Measurements from ENCODE around the gene LY9. TPM values are rescaled to one million over a fixed set of nuclear protein-coding genes. Genes with fewer than 3 reads are reported as not detected.

The LY9 gene
- total RNA-seq, 1 experiment from 2014 or later: 6.9 TPM

DNA sequence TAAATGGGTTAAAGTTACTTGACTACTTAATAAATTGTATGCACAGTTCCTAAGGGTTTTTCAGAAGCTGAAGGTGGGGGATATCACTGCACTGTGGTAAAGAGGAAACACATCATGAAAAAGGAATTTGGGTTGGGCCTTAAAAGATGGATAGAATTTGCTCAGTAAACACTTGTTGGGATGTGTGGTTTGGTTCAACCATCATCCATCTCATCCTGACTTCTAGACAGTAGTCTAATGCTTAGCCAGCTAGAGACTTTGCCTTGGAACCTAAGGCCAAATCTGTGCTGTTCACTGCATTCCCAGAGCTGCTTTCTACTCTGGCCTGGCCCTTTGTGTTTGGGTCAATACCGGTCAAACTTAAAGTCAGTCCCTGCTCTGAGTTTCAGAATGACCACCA is 30.6 kb downstream of the LY9 start:
- no peaks in the 10 kb centered on the region for H3K79me2 ChIP-seq (ENCODE audit: low read depth)
- H3K9me3 ChIP-seq (ENCODE audit: insufficient read depth, low read depth): no peaks in the 10 kb centered on the region
- H3K27ac ChIP-seq: peak overlapping the region; percentile 81
- H4K20me1 ChIP-seq (ENCODE audit: insufficient read depth): no peaks in the 10 kb centered on the region
- peaks cover 20% of the 10 kb centered on the region; the same call in 1 of the 2 replicates for H3F3A ChIP-seq (ENCODE audit: insufficient read depth, low read depth)
- no TSS peak for BruUV-seq (replicated peaks)
- ChIA-PET POLR2A (ENCODE audit: unreplicated experiment) (interaction anchor here (1.0 kb wide), 1 partner anchor 45 kb away, joined by 3 read pairs; no protein-coding TSS in a partner anchor), CTCF (interaction anchor here (0.9 to 1.3 kb wide), 3 partner anchors 11 to 49 kb away, joined by 3 to 6 read pairs (median 4); no protein-coding TSS in a partner anchor)
- no peak overlapping the region for H3K4me3 ChIP-seq
- H2AFZ ChIP-seq: no peak overlapping the region
- no peaks in the 10 kb centered on the region for H3K27me3 ChIP-seq (ENCODE audit: insufficient read depth, low read depth)
- H3K36me3 ChIP-seq (ENCODE audit: low read depth): no peaks in the 10 kb centered on the region
- peaks cover 34% of the 10 kb centered on the region for H3K4me1 ChIP-seq (replicated peaks; ENCODE audit: insufficient read depth)
- intact Hi-C loops (cut with micrococcal nuclease; ENCODE audit: unreplicated experiment): loop anchor here (1.0 to 2.0 kb wide), 3 partner anchors 13 to 78 kb away; no protein-coding TSS in a partner anchor
- TF ChIP-seq, protein P1, sequence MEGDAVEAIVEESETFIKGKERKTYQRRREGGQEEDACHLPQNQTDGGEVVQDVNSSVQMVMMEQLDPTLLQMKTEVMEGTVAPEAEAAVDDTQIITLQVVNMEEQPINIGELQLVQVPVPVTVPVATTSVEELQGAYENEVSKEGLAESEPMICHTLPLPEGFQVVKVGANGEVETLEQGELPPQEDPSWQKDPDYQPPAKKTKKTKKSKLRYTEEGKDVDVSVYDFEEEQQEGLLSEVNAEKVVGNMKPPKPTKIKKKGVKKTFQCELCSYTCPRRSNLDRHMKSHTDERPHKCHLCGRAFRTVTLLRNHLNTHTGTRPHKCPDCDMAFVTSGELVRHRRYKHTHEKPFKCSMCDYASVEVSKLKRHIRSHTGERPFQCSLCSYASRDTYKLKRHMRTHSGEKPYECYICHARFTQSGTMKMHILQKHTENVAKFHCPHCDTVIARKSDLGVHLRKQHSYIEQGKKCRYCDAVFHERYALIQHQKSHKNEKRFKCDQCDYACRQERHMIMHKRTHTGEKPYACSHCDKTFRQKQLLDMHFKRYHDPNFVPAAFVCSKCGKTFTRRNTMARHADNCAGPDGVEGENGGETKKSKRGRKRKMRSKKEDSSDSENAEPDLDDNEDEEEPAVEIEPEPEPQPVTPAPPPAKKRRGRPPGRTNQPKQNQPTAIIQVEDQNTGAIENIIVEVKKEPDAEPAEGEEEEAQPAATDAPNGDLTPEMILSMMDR (conservative IDR thresholded peaks at IDR 0.05): no peak
- TF ChIP-seq EZH2 (IDR thresholded peaks at IDR 0.05; ENCODE audit: low read depth): no peak
- peak; percentile 35 to 89 for DNase-seq
- no peaks in the 10 kb centered on the region for H3K9me2 ChIP-seq (ENCODE audit: insufficient read depth)
- peak overlapping the region; percentile 67 for H3K4me2 ChIP-seq

DNA sequence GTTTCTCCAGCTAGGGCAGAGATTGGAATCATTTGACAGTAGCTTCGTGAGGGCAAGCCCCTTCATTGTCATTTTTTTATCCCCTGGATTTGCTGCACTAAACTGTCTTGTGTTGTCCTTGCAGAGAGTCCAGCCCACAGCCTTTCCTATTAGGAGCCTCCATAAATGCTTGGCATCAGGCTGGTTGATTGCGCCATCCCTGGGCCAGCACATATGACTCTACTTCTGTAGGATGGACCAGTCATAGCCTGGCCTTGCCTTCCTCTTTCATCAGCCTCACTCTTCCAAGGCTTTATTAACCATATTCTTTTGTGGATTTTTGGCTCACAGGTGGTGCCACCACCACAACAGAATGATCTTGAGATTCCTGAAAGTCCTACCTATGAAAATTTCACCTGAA is 31.4 kb downstream of the LY9 start:
- BruUV-seq (replicated peaks): no TSS peak
- Histone ChIP-seq H3K9me3 (ENCODE audit: insufficient read depth, low read depth) (no peaks in the 10 kb centered on the region), H3K4me3 (no peak overlapping the region), H3K4me2 (peak overlapping the region; percentile 67), H4K20me1 (ENCODE audit: insufficient read depth) (no peaks in the 10 kb centered on the region), H3F3A (ENCODE audit: insufficient read depth, low read depth) (peaks cover 20% of the 10 kb centered on the region; the same call in 1 of the 2 replicates), H3K9me2 (ENCODE audit: insufficient read depth) (no peaks in the 10 kb centered on the region), H3K27ac (peak overlapping the region; percentile 81), H3K79me2 (ENCODE audit: low read depth) (no peaks in the 10 kb centered on the region), H3K36me3 (ENCODE audit: low read depth) (no peaks in the 10 kb centered on the region), H3K4me1 (replicated peaks; ENCODE audit: insufficient read depth) (peaks cover 34% of the 10 kb centered on the region), H2AFZ (no peak overlapping the region), H3K27me3 (ENCODE audit: insufficient read depth, low read depth) (no peaks in the 10 kb centered on the region)
- CTCF ChIA-PET: interaction anchor here (1.0 to 1.3 kb wide), 2 partner anchors 10 to 50 kb away, joined by 3 to 6 read pairs; no protein-coding TSS in a partner anchor
- no peak for DNase-seq
- TF ChIP-seq, protein P1 (conservative IDR thresholded peaks at IDR 0.05): no peak
- TF ChIP-seq EZH2 (IDR thresholded peaks at IDR 0.05; ENCODE audit: low read depth): no peak
- intact Hi-C loops (cut with micrococcal nuclease; ENCODE audit: unreplicated experiment): loop anchor here (2.0 kb wide), 1 partner anchor 47 kb away; no protein-coding TSS in a partner anchor
- POLR2A ChIA-PET (ENCODE audit: unreplicated experiment): no interaction called here

- no peak for TF ChIP-seq EZH2 (IDR thresholded peaks at IDR 0.05; ENCODE audit: low read depth)
- TF ChIP-seq, protein P1 (conservative IDR thresholded peaks at IDR 0.05): no peak
- intact Hi-C loops (cut with micrococcal nuclease; ENCODE audit: unreplicated experiment): loop anchor here (1.0 kb wide), 2 partner anchors 48 to 81 kb away; no protein-coding TSS in a partner anchor
- no peaks in the 10 kb centered on the region for H3K79me2 ChIP-seq (ENCODE audit: low read depth)
- no peaks in the 10 kb centered on the region for H3K9me2 ChIP-seq (ENCODE audit: insufficient read depth)
- H3K4me1 ChIP-seq (replicated peaks; ENCODE audit: insufficient read depth): peaks cover 34% of the 10 kb centered on the region
- ChIA-PET POLR2A (ENCODE audit: unreplicated experiment) (no interaction called here), CTCF (no interaction called here)
- H3F3A ChIP-seq (ENCODE audit: insufficient read depth, low read depth): peaks cover 20% of the 10 kb centered on the region; the same call in 1 of the 2 replicates
- BruUV-seq (replicated peaks): no TSS peak
- H3K27me3 ChIP-seq (ENCODE audit: insufficient read depth, low read depth): no peaks in the 10 kb centered on the region
- H3K9me3 ChIP-seq (ENCODE audit: insufficient read depth, low read depth): no peaks in the 10 kb centered on the region
- H3K36me3 ChIP-seq (ENCODE audit: low read depth): no peaks in the 10 kb centered on the region
- no peak overlapping the region for H3K4me2 ChIP-seq
- no peak overlapping the region for H3K27ac ChIP-seq
- H4K20me1 ChIP-seq (ENCODE audit: insufficient read depth): no peaks in the 10 kb centered on the region
- DNase-seq: no peak
- no peak overlapping the region for H2AFZ ChIP-seq
- H3K4me3 ChIP-seq: no peak overlapping the region
Measured at GRCh38 chr1:160829766-160830165, 33.8 kb downstream of the LY9 start.
